ENCODE measurements around the gene XIRP1.
A peak's percentile ranks its signal among the peaks of the same experiment; 100 is the strongest.
"Not testable (repeated sequence)": the region's sequence is repeated elsewhere in the genome, so short reads cannot be mapped to it uniquely, and the experiment has no call there.

Gene XIRP1

GRCh38 chr3:39192490-39193092, at the start of gene XIRP1:
Gene XIRP1, minus strand, starts transcription at chr3:39192595. Its CDS starts 3,150 bp downstream, at chr3:39189445.
- DNase-seq (ENCODE audit: low read depth) = peak; percentile 17

DNA sequence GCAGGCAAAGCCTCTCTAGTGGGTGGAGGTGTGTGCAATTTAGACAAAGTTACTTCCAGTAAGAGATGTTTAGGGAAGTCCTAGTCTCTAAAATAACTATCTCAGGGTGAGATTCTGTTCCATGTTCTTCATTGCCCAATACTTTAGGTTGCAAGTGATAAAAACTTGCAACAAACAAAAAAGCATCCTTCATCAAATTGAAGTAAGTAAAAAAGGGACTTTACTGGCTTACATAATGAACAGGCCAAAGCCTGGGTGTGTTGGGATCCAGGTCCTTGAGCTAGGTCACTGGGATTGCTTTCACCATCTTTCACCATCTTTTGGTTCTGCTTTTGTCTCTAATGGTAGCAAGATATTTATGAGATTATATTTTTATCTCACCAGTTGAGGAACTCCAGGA, 49.2 kb upstream of the XIRP1 start:
- no peak for DNase-seq (ENCODE audit: low read depth)

DNA sequence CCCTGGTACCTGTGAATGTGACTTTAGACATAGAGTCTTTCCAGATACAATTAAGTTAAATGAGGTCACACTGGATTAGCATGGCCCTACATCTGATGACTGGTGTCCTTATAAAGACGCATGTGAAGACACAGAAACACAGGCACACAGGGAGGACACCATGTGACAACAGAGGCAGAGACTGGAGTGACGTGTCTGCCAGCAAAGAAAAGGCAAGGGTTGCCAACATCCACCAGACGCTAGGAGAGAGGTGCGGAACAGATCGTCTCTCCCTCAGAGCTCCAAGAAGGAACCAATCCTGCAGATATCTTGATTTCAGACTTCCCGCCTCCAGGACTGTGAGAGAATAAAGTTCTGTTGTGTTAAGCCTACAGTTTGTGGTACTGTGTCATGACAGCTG, 44.6 kb upstream of the XIRP1 start:
- no peak for DNase-seq (ENCODE audit: low read depth)

DNA sequence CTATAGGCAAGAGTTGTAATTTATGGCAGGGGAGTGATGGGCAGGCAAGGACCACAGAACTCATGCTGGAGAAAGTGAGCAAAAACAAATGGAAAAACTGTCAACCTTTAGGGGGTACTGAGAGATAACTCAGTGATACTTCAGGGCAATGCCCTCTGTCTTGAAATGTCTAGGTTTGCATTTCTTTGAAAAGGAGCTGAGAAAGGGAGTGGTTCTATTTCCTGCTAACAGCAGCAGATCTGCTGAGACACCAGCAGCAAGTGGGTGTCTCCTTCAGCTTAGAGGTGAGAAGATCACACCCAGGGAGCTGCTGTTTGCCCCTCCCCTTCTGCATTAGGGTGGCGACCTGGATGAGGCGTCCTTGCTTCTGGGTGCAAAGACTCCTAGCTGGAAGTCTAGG, 42.3 kb upstream of the XIRP1 start:
- DNase-seq (ENCODE audit: low read depth) = no peak

GRCh38 chr3:39232859-39233258, 40.5 kb upstream of the XIRP1 start:
- DNase-seq (ENCODE audit: low read depth) = no peak

- no peak for DNase-seq (ENCODE audit: low read depth)
Observed at GRCh38 chr3:39230453-39230852, 38.1 kb upstream of the XIRP1 start.

GRCh38 chr3:39228496-39228895, 36.1 kb upstream of the XIRP1 start:
- DNase-seq (ENCODE audit: low read depth) = no peak

DNA sequence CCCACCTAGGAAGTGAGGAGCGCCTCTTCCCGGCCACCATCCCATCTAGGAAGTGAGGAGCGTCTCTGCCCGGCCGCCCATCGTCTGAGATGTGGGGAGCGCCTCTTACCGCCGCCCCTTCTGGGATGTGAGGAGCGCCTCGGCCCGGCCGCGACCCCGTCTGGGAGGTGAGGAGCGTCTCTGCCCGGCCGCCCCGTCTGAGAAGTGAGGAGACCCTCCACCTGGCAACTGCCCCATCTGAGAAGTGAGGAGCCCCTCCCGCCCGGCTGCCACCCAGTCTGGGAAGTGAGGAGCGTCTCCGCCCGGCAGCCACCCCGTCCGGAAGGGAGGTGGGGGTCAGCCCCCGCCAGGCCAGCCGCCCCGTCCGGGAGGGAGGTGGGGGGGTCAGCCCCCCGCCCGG, 35.2 kb upstream of the XIRP1 start:
- not testable (repeated sequence) for DNase-seq (ENCODE audit: low read depth)

- no peak for DNase-seq (ENCODE audit: low read depth)
Observed at GRCh38 chr3:39226106-39226741, 33.8 kb upstream of the XIRP1 start.

DNA sequence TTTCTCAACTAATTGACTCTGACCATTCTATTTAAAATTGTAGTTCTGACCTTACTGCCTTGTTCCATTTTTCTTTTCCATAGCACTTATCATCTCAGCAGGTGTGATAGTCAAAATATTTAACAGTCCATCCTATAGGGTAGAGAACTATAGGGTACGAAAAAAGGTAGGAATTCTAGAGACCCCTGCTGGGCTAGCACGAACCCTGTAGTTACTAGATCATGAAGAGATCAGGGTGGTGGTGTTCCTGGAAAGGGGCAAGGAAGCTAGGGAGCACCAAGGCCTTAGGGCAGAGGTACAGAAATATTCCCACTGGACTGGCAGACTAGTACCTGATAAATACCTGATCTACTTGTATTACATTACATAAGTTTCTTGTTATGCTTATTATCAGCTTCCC, 31.9 kb upstream of the XIRP1 start:
- no peak for DNase-seq (ENCODE audit: low read depth)

- no peak for DNase-seq (ENCODE audit: low read depth)
Observed at GRCh38 chr3:39222939-39223338, 30.5 kb upstream of the XIRP1 start.

DNA sequence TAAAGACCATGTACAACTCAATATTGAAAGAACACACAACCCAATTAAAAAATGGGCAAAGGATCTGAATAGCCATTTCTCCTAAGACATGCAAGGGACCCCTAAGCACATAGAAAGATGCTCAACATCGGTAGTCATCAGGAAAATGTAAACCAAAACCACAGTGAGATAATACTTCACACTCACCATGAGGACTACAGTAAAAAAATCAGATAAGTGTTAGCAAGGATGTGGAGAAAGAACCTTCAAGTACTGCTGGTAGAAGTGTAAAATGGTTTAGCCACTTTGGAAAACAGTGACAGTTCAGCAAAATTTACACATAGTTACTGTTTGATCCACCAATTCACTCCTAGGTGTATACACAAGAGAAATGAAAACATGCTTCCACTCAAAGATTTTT, 30.1 kb upstream of the XIRP1 start:
- DNase-seq (ENCODE audit: low read depth) = no peak

DNA sequence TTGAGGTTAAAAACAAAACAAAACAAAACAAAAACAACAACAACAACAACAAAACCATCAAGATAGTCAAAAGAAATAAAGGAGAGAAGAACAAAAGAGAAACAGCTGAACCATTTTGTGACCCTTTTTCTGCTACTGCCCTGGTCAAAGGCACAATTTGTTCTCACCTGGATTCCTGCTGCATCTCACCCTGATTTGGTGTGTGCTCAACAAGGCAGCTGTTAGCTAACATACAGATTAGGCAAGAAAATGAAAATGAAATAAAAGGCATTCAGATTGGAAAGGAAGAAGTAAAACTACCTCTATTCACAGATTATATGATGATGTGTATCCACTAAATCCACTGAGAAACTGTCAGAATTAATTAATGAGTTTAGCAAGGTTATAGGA, 28.7 kb upstream of the XIRP1 start:
- DNase-seq (ENCODE audit: low read depth) = no peak

GRCh38 chr3:39220407-39221140, 28.2 kb upstream of the XIRP1 start:
- DNase-seq (ENCODE audit: low read depth) = no peak

GRCh38 chr3:39219702-39220101, 27.3 kb upstream of the XIRP1 start:
- DNase-seq (ENCODE audit: low read depth) = no peak

GRCh38 chr3:39216176-39216790, 23.9 kb upstream of the XIRP1 start:
- DNase-seq (ENCODE audit: low read depth) = no peak

DNA sequence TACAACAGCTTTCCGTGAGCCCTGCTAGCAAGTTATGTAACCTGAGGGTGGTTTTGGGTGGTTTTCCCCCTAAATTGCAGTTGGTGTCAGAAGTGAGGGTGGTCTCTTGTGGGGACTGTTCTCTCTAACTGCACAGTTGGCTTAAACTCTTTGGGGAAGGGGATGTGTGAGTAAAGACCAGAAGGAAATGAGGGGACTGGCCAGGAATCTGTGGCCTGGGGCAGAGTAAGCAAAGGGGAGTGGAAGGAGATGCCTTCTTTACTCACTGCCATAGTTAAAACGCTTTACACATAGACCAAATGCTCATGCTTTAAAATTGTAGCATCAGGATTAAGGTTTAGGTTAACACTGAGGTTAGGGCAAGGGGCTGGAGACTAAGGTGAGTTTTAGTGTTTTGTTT, 21.2 kb upstream of the XIRP1 start:
- no peak for DNase-seq (ENCODE audit: low read depth)

DNA sequence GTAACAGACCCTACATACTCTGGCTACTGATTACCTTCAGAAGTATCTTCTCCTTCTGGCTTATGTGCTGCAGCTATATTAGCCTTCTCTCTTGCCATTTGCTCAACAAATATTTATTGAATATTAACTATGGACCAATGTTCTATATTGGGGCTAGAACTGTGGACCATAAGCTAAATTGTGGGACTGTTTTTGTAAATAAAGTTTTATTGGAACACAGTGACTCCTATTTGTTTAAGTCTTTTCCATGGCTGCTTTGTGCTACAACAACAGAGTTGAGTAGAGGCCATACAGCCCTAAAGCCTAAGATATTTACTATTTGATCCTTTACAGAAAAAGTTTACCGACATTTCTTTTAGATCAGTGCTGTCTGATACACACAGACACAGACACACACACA, 20.3 kb upstream of the XIRP1 start:
- no peak for DNase-seq (ENCODE audit: low read depth)

GRCh38 chr3:39211332-39212130, 19.1 kb upstream of the XIRP1 start:
- no peak for DNase-seq (ENCODE audit: low read depth)

DNA sequence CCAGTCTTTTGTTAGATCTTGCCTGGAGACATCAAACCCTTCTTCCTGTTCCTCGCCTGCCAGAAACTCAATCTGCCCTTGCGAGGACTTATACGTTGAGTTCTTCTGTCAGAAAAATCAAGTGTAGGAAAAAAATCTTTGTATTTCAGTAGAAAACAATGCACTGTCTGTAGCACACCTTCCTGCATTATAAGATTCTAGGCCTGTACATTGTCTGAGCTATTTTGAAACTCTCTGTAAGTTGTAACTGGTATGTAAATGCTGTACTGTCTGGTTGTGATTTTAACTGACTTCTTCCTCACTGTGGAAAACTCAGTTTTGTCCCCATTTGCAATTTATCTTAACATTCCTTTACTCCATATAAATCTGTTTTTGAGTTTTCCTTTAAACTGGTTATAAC, 17.7 kb upstream of the XIRP1 start:
- DNase-seq (ENCODE audit: low read depth) = no peak

DNA sequence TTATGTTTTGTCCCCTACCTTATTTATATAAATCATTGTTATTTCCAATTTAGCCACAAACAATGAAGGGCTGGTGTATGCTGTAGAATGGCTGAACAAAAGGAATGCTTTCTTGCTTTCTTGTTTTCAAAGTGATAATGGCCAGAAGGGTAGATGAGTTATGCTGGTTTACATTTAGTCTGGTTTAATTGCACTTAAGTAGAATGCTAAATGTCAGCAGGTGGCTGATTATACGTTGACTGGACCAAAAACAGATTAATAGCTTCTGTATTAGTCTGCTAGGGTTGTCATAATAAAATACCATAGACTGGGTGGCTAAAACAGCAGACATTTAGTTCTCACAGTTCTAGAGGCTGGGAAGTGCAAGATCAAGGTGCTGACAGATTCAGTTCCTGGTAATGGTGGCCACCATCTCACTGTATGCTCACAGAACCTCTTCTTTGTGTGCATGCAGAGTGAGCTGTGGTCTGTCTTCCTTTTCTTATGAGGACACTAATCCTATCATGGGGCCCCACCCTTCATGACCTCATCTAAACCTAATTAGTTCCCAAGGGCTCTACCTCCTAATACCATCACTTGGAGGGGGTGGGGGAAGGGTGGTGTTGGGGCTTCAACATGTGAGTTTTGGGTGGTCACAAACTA, 17.1 kb upstream of the XIRP1 start:
- DNase-seq (ENCODE audit: low read depth) = no peak
